SKM-1 treated with dmso at 0.1 percent for 144 hours (cell line): ENCODE data around the gene HERC6.
"Not testable (repeated sequence)": the region's sequence is repeated elsewhere in the genome, so short reads cannot be mapped to it uniquely, and the experiment has no call there.

Source experiments
- DNase-seq: peaks from one replicate; lab custom pipeline; 2025; ENCODE audit not compliant: unreplicated experiment; lab: John Stamatoyannopoulos, UW

The HERC6 gene

DNA sequence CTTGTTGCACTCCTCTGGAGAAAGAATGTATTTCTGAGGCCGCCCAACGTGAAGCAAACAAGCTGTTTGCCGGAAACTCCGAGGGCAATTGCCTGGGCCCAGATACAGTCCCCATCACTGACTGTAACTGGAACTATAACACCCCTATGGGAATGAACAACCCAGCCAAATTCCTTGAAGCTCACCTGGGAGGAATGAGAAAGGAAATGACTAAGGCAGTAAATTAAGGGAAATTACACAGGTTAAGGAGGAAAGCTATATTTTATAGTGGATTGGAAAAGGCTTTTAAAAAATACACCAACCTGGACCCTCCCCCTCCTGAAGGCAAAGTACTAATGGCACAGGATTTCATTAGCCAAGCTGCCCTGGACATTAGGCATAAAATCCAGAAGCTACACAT is 66.6 kb downstream of the HERC6 start:
- no peak for DNase-seq

GRCh38 chr4:88446124-88446523 is 67.5 kb downstream of the HERC6 start:
- DNase-seq: no peak

DNA sequence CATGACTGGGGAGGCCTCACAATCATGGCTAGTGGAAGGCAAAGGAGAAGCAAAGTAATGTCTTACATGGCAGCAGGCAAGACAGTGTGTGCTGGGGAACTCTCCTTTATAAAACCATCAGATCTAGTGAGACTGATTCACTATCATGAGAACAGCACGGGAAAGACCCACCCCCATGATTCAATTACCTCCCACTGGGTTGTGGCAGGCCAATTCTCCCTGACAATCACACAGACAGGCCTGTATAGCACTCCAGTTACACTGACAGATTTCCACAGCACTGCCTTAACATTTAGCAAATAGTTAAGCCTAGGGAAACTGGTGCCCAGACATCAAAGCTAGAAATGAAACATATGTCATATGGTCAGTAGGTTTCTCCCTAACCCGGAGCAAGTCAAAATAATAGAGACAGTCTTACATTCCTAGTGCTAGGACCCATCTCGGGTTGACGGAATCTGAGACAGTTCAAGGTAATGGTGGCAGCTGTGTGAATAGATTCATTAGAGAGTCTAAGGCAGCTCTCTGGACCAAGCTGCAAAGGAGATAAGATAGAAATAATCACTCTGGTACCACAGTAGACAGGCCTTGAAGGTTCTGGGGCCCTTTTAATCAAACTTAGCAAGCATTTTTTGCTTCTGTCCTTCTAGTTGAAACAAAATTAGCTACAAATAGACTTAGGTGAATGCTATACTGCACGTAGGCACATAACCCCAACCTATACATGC is 68.9 kb downstream of the HERC6 start:
- DNase-seq: no peak

DNA sequence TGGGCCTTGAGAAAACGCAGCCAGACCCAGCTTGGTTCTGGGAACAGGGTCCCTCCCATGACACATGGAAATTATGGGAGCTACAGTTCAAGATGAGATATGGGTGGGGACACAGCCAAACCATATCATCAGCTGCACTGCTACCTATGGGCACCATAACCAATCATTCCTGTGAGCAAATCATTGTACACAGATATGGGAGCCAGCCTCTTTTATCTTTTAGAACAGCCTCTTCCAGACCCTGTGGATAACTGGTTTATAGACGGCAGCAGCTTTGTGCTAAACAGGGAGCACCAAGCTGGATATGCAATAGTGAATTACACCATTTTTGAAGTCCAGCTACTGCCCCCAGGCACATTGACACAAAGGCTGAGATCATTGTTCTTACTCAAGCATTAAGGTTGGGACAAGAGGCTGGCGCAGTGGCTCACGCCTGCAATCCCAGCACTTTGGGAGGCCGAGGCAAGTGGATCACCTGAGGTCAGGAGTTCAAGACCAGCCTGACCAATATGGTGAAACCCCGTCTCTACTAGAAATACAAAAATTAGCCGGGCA is 69.6 kb downstream of the HERC6 start:
- not testable (repeated sequence) for DNase-seq

GRCh38 chr4:88448889-88449288 is 70.2 kb downstream of the HERC6 start:
- no peak for DNase-seq

DNA sequence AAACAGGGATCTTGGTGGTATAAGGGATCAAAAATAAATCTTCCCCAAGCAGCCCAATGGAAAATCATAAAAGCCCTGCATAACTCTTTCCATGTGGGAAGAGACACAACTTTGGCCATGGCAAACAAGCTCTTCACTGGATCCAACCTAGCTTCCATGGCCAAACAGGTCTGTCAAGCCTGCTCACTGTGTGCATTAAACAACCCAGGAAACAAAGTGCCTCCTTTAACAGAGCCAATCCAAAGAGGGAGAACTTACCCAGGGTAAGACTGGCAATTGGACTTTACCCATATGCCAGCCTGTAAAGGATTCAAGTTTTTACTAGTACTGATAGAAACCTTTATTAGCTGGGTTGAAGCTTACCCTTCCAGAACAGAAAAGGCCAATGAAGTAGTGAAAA is 70.6 kb downstream of the HERC6 start:
- no peak for DNase-seq

DNA sequence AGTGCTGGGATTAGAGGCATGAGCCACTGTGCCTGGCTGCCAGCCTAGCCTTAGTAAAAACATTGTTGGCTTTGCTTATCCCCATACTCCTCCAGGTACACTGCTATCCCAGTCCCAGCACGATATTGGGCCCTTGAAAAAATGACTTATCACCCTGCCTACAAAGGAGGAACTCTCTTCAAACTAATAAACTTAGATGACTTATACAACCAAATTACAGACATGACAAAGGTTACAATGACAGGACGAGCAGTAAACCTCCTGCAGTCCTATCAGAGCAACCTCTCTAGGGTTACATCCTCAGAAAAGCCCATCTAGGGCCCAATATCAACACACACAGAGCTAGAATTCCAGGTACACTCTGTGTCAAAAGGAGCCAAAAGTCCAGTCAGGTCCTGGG is 72.6 kb downstream of the HERC6 start:
- no peak for DNase-seq

GRCh38 chr4:88452912-88453311 is 74.3 kb downstream of the HERC6 start:
- DNase-seq: no peak

DNA sequence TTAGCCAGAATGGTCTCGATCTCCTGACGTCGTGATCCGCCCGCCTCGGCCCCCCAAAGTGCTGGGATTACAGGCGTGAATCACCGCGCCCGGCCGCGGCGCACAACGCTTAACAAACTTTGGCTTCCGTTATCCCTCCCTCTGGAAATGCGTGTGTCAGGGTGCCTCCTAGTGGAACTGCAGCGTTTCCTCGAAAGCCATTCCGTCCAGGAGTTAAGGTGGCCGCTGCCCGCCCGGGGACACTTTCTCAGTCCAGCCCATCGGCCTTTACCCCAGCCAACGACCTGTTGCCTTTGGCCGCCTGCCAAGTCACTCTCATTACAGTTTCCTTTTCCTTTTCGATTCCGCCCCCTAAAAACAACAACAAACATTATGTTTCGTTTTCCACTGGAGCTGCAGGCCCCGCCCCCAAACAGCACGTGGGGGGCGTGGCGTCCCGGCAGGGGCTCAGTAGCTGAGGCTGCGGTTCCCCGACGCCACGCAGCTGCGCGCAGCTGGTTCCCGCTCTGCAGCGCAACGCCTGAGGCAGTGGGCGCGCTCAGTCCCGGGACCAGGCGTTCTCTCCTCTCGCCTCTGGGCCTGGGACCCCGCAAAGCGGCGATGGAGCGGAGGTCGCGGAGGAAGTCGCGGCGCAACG is 78.1 kb downstream of the HERC6 start, which contains the start of gene HERC5:
Gene HERC5, plus strand, starts transcription at position 450 of the 637 bp plus-strand sequence. Its CDS starts 151 bp downstream, at position 601.
- DNase-seq: peak; percentile 89

- DNase-seq: no peak
Measured at GRCh38 chr4:88457307-88458103, 78.9 kb downstream of the HERC6 start.

DNA sequence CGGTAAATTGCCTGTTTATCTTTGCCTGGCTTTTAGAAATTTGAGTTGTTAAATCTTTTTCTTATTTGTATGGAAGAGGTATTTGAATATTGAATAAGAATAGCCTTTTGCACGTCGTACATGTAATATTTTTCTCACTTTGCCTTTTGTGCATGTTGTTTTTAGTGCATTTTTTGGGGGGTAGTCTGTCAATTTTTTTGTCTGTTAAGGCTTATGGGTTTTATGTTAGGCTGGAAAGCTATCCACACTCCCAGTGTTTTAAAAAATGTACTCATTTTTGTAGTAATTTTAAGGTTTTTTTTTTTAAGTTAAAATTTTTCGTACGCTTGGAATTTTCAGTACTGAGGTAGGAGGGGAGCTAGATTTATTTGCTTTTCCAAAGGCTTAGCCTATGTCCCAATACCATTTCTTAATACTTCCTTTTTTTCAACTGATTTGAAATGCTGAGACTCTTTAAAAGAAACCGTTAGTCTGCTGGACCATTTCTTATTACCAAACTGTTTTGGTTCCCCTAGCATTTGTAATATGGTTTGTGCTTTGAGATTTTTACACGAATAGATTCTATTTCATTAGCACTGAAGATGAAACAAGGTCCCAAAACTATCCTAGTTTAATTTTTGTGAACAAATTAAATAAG is 79.6 kb downstream of the HERC6 start:
- peak; percentile 73 for DNase-seq

DNA sequence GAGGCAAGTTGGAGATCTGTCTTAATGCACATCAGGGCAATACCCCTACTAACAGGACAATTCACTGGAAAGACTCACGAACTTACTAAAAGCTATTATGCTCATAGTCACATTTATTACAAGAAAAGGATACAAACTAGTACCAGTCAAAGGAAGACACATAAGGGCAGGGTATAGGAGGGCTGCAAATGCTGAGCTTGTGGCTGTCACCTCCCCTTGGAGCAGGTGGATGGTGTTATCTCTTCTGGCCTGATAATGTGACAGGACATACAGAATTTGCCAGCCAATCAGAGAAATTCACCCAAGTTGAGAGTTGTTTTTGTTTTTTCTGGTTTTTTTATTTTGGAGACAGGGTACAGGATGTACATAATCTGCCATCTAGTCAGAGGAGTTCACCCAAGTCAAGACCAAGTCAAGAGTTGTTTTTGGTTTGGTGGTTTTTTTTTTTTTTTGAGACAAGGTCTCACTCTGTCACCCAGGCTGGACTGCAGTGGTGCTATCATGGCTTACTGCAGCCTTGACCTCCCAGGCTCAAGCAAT is 87.1 kb downstream of the HERC6 start:
- DNase-seq: no peak

DNA sequence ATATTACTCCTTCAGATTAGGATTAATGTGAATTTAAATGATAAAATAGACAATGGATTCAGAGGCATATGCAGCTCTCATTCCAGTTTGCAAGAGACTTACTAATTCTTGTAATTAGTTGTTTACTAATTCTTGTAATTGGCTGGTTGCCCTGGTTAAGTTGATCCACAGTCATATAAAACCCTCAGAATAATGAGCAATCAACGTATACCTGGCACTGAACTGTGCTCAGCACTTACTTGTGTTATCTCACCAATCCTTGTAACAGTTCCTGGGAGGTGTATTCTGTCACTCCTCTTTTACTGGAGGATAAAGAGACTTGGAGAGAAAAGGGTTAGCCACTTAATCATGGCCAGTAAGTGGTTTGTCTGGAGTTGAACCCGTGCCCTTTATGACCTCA is 88.7 kb downstream of the HERC6 start:
- no peak for DNase-seq

DNA sequence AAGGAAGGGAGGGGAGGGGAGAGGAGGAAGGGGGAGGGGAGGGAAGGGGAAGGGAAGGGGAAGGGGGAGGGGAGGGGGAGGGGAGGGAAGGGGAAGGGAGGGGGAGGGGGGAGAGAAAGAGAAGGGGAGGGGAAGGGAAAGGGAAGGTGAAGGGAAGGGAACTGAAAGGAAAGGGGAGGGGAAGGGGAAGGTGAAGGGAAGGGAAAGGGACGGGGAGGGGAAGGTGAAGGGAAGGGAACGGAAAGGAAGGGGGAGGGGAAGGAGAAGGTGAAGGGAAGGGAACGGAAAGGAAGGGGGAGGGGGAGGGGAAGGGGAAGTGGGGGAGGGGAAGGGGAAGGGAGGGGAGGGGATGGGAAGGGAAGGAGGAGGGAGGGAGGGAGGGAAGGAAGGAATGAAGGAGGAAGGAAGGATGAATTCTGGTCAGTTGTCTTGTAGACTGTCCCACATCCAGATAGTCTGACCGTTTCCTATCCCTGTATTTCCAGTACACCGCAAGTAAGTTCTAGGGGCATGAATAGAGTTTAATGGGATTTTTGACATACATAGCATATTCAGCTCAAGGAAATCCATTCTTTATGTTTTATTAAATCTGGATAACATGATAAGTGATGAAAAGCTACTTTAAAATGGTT is 98.7 kb downstream of the HERC6 start:
- DNase-seq: no peak

GRCh38 chr4:88478247-88478646 is 99.6 kb downstream of the HERC6 start:
- no peak for DNase-seq

- no peak for DNase-seq
Measured at GRCh38 chr4:88481537-88481936, 102.9 kb downstream of the HERC6 start.

- DNase-seq: no peak
Measured at GRCh38 chr4:88489100-88489761, 110.6 kb downstream of the HERC6 start.
